Liver (tissue), 9 donors: ENCODE results near the gene ERV3-1. TPM values are rescaled to one million over a fixed set of nuclear protein-coding genes. Genes with fewer than 3 reads are reported as not detected.
A peak's percentile ranks its signal among the peaks of the same experiment; 100 is the strongest.
"Not testable (repeated sequence)": the region's sequence is repeated elsewhere in the genome, so short reads cannot be mapped to it uniquely, and the experiment has no call there.

Experiments used
- DNase-seq: peaks from one replicate; pipeline ENCODE4 v3.0.0-alpha.2; 2017; ENCODE audit warnings: low spot score
- H3K27ac ChIP-seq, 2 donors: one replicate each; pipeline ENCODE4 v1.7.0; 2013; ENCODE audit warnings: inconsistent platforms in 2 of 2, low read length in 2 of 2, control low read depth in 1 of 2, low read depth in 1 of 2, mild to moderate bottlenecking in 1 of 2
- H3K27me3 ChIP-seq, 4 donors: one replicate each; pipeline versions ENCODE4 v1.6.1 to v1.7.0; 2013; ENCODE audit warnings: low read length in 3 of 4, inconsistent platforms in 1 of 4, mild to moderate bottlenecking in 1 of 4, moderate library complexity in 1 of 4; ENCODE audit not compliant: control insufficient read depth in 4 of 4, insufficient read depth in 4 of 4
- H3K36me3 ChIP-seq, 4 donors: one replicate each; pipeline versions ENCODE4 v1.6.1 to v1.7.0; 2013; ENCODE audit warnings: low read length in 3 of 4, mild to moderate bottlenecking in 3 of 4, low read depth in 1 of 4, moderate library complexity in 1 of 4; ENCODE audit not compliant: control insufficient read depth in 4 of 4, insufficient read depth in 3 of 4
- H3K4me1 ChIP-seq, 4 donors: one replicate each; pipeline versions ENCODE4 v1.6.1 to v1.7.0; 2013; ENCODE audit warnings: low read length in 3 of 4, mild to moderate bottlenecking in 3 of 4, moderate library complexity in 1 of 4; ENCODE audit not compliant: control insufficient read depth in 4 of 4, insufficient read depth in 4 of 4
- H3K4me3 ChIP-seq, 3 donors: one replicate each; pipeline versions ENCODE4 v1.6.1 to v1.7.0; 2013; ENCODE audit warnings: low read length in 3 of 3, control low read depth in 1 of 3, low read depth in 1 of 3, mild to moderate bottlenecking in 1 of 3
- H3K9ac ChIP-seq, 2 donors: one replicate each; pipeline ENCODE4 v1.7.0; 2013; ENCODE audit warnings: low read length in 2 of 2, mild to moderate bottlenecking in 2 of 2, moderate library complexity in 2 of 2, control low read depth in 1 of 2, low read depth in 1 of 2
- H3K9me3 ChIP-seq, 4 donors: one replicate each; pipeline versions ENCODE4 v1.6.1 to v1.7.0; 2013; ENCODE audit warnings: low read length in 3 of 4; ENCODE audit not compliant: control insufficient read depth in 4 of 4
- HNF4A ChIP-seq, 2 donors: conservative IDR thresholded peaks; 2 replicates each; pipeline ENCODE4 v1.6.1; 2016; ENCODE audit warnings: antibody characterized with exemption in 2 of 2, mild to moderate bottlenecking in 2 of 2
- JUND ChIP-seq, 2 donors: IDR thresholded peaks; 2 replicates each; pipeline ENCODE4 v1.6.1; 2016; ENCODE audit warnings: antibody characterized with exemption in 2 of 2
- RXRA ChIP-seq, 2 donors: IDR thresholded peaks; 2 replicates each; pipeline ENCODE4 v1.6.1; 2017 to 2018; ENCODE audit warnings: antibody characterized with exemption in 2 of 2, mild to moderate bottlenecking in 1 of 2
- WGBS: extraction: QIAGEN DNeasy Blood & Tissue Kit; methylation state at CpG from one replicate; pipeline ENCODE4 v1.1.7; 2013; 5-methylcytosine and 5-hydroxymethylcytosine counted together
- polyA plus RNA-seq, 2 donors: library from polyadenylated mRNA; stranded (reverse) in 1 of 2; unstranded in 1 of 2; fragments of 200-250 nt in 1 of 2; fragments of >200 nt in 1 of 2; fragmentation: Nextera tagmentation in 1 of 2; extraction: Ambion mirVana in 1 of 2; gene quantifications; one replicate each; pipeline versions ENCODE4 v1.2.1 to v1.2.3, GENCODE V29; 2013 to 2015
- total RNA-seq, 2 donors: library from RNA; depleted of rRNA; stranded (reverse); fragments of >200 nt; gene quantifications; one replicate each; pipeline ENCODE4 v1.2.3, GENCODE V29; 2014
- donor health status: healthy.
- donor health status: healthy.
- donor health status: healthy.
- donor health status: healthy.
- donor health status: healthy.

Gene ERV3-1
- total and polyA plus RNA-seq, 4 donors: 1.7 to 6.5 (median 4.6) TPM

- WGBS: 67% methylated on average over 8 of the region's 10 CpGs
Measured at GRCh38 chr7:65034120-65034782, 27.8 kb upstream of the ERV3-1 start.

GRCh38 chr7:65033391-65033790 lies 26.9 kb upstream of the ERV3-1 start:
- not testable (repeated sequence) for H3K4me1 ChIP-seq, H3K27ac ChIP-seq, H3K9me3 ChIP-seq, H3K4me3 ChIP-seq, H3K9ac ChIP-seq, DNase-seq, H3K27me3 ChIP-seq, H3K36me3 ChIP-seq
- WGBS: 94% methylated on average over 30 of the region's 30 CpGs

More at GRCh38 chr7:65034120-65034782, 27.8 kb upstream of the ERV3-1 start:
- not testable (repeated sequence) for H3K27ac ChIP-seq, H3K27me3 ChIP-seq, H3K9ac ChIP-seq, DNase-seq, H3K4me1 ChIP-seq, H3K4me3 ChIP-seq, H3K9me3 ChIP-seq, H3K36me3 ChIP-seq

GRCh38 chr7:65025023-65025422 lies 18.5 kb upstream of the ERV3-1 start:
- not testable (repeated sequence) for H3K9ac ChIP-seq

GRCh38 chr7:65020978-65021377 lies 14.5 kb upstream of the ERV3-1 start:
- DNase-seq, H3K9me3 ChIP-seq, H3K4me3 ChIP-seq, H3K36me3 ChIP-seq, H3K4me1 ChIP-seq, H3K9ac ChIP-seq, H3K27me3 ChIP-seq, H3K27ac ChIP-seq: not testable (repeated sequence)
- TF ChIP-seq HNF4A (conservative IDR thresholded peaks at IDR 0.05) (peak; percentile 42 to 56), RXRA (IDR thresholded peaks at IDR 0.05) (peak in 1 of 2 donors; percentile 46), JUND (IDR thresholded peaks at IDR 0.05) (peak in 1 of 2 donors; percentile 7)
- 54% methylated on average over 2 of the region's 3 CpGs for WGBS

More at GRCh38 chr7:65025023-65025422, 18.5 kb upstream of the ERV3-1 start:
- DNase-seq, H3K9me3 ChIP-seq, H3K27me3 ChIP-seq, H3K4me1 ChIP-seq, H3K36me3 ChIP-seq, H3K27ac ChIP-seq, H3K4me3 ChIP-seq: not testable (repeated sequence)

GRCh38 chr7:65009881-65010280 lies 3.4 kb upstream of the ERV3-1 start:
- H3K36me3 ChIP-seq, H3K9ac ChIP-seq, H3K4me1 ChIP-seq, H3K9me3 ChIP-seq, DNase-seq, H3K27ac ChIP-seq, H3K4me3 ChIP-seq, H3K27me3 ChIP-seq: not testable (repeated sequence)
- WGBS: 95% methylated on average over 7 of the region's 7 CpGs

- H3K27ac ChIP-seq, H3K4me3 ChIP-seq, H3K36me3 ChIP-seq, DNase-seq, H3K27me3 ChIP-seq, H3K9ac ChIP-seq, H3K4me1 ChIP-seq, H3K9me3 ChIP-seq: not testable (repeated sequence)
- 96% methylated on average over 2 of the region's 2 CpGs for WGBS
Measured at GRCh38 chr7:65009394-65009793, 2.9 kb upstream of the ERV3-1 start.

- H3K36me3 ChIP-seq, H3K9me3 ChIP-seq, DNase-seq, H3K27me3 ChIP-seq, H3K4me1 ChIP-seq, H3K9ac ChIP-seq: not testable (repeated sequence)
- Histone ChIP-seq H3K4me3 (peak overlapping the region in 1 of 3 donors; percentile 97), H3K27ac (peak overlapping the region in 1 of 2 donors; percentile 35)
- 82% methylated on average over 4 of the region's 4 CpGs for WGBS
Measured at GRCh38 chr7:65007036-65007435, 549 bp upstream of the ERV3-1 start.
